Left lung (tissue), 10 donors: Measurements from ENCODE around the gene CORIN. TPM values are rescaled to one million over a fixed set of nuclear protein-coding genes. Genes with fewer than 3 reads are reported as not detected.

ENCODE experiments used
- ATAC-seq: fragments of 200-7000 bp; cut with Tn5 transposase; one replicate; pipeline ENCODE4 v1.9.1; 2020; ENCODE audit warnings: moderate library complexity
- DNase-seq, 4 donors: peaks; one replicate each; pipeline ENCODE4 v3.0.0-alpha.2; 2013 to 2020
- H3K27ac ChIP-seq, 2 donors: fragments of 200-600 bp; sonication (generic) in 1 of 2; one replicate each; pipeline versions ENCODE4 v1.5.0 to v1.8.0; 2020 to 2021
- H3K27me3 ChIP-seq, 2 donors: fragments of 200-600 bp; sonication (generic) in 1 of 2; one replicate each; pipeline versions ENCODE4 v1.5.0 to v1.8.0; 2020 to 2021
- H3K36me3 ChIP-seq, 2 donors: fragments of 200-600 bp; sonication (generic) in 1 of 2; one replicate each; pipeline versions ENCODE4 v1.5.0 to v1.8.0; 2020 to 2021
- H3K4me1 ChIP-seq, 2 donors: fragments of 200-600 bp; one replicate each; pipeline ENCODE4 v1.8.0; 2021
- H3K4me3 ChIP-seq, 2 donors: fragments of 200-600 bp; sonication (generic) in 1 of 2; one replicate each; pipeline versions ENCODE4 v1.5.0 to v1.8.0; 2020 to 2021; ENCODE audit warnings: mild to moderate bottlenecking in 1 of 2
- H3K9me3 ChIP-seq, 2 donors: fragments of 200-600 bp; sonication (generic) in 1 of 2; one replicate each; pipeline versions ENCODE4 v1.5.0 to v1.8.0; 2020 to 2021
- intact Hi-C, 2 donors: fragments of 100-400 bp; cut with DNase I; formaldehyde crosslinking; loops; one replicate each; pipeline versions ENCODE4 v1.11.2 to v1.14.2; 2022
- polyA plus RNA-seq, 6 donors: library from polyadenylated mRNA; unstranded; fragments of 120-200 nt; gene quantifications; one replicate each; pipeline ENCODE4 v1.2.1, GENCODE V29; 2013; ENCODE audit not compliant: insufficient read length in 6 of 6
- total RNA-seq, 2 donors: library from RNA; stranded (reverse); fragmentation: NEBNext Ultra II Directional; extraction: Animal tissue kit (Norgen Biotek cat#: 25700); gene quantifications; one replicate each; pipeline ENCODE4 v1.2.1, GENCODE V29; 2021
- TF ChIP-seq, protein P1 (sequence below), 2 donors: fragments of 200-600 bp; sonication (generic) in 1 of 2; IDR thresholded peaks; one replicate each; pipeline versions ENCODE4 v1.5.0 to v1.8.0; 2021; ENCODE audit warnings: antibody characterized with exemption in 2 of 2
- donor health status: DM: no; HTN: yes; CAD: no.
- donor health status: DM: no; HTN: no; CAD: no.

CORIN gene
- total and polyA plus RNA-seq, 8 donors, result 1.4 to 6.3 (median 3.3) TPM

DNA sequence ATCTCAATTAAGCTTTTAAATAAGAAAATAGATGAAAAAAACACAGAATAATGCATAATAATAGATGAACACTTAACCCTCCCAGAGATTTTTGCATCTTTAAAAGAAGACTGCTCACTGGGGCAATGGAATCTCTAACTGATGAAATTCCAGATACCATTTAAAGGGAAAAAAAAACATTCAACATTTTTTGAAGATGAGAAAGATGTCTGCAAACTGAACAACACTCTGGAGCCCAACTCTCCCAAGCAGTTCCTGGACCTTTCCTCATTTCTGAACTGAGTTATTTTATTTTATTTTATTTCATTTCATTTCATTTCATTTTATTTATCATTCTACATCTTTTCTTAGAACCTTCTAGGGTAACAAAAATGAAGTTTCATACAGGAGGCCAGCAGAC, 90.7 kb downstream of the CORIN start:
- DNase-seq (no peak), ATAC-seq (no peak)
- no peak overlapping the region for H3K27ac ChIP-seq
- H3K27me3 ChIP-seq, result no peaks in the 10 kb centered on the region
- H3K4me1 ChIP-seq, result no peaks in the 10 kb centered on the region
- intact Hi-C loops, result no loop called here
- TF ChIP-seq, protein P1, sequence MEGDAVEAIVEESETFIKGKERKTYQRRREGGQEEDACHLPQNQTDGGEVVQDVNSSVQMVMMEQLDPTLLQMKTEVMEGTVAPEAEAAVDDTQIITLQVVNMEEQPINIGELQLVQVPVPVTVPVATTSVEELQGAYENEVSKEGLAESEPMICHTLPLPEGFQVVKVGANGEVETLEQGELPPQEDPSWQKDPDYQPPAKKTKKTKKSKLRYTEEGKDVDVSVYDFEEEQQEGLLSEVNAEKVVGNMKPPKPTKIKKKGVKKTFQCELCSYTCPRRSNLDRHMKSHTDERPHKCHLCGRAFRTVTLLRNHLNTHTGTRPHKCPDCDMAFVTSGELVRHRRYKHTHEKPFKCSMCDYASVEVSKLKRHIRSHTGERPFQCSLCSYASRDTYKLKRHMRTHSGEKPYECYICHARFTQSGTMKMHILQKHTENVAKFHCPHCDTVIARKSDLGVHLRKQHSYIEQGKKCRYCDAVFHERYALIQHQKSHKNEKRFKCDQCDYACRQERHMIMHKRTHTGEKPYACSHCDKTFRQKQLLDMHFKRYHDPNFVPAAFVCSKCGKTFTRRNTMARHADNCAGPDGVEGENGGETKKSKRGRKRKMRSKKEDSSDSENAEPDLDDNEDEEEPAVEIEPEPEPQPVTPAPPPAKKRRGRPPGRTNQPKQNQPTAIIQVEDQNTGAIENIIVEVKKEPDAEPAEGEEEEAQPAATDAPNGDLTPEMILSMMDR (IDR thresholded peaks at IDR 0.05), result no peak
- no peaks in the 10 kb centered on the region for H3K36me3 ChIP-seq
- peaks cover 0 to 7% of the 10 kb centered on the region in 2 donors for H3K9me3 ChIP-seq
- no peak overlapping the region for H3K4me3 ChIP-seq

DNA sequence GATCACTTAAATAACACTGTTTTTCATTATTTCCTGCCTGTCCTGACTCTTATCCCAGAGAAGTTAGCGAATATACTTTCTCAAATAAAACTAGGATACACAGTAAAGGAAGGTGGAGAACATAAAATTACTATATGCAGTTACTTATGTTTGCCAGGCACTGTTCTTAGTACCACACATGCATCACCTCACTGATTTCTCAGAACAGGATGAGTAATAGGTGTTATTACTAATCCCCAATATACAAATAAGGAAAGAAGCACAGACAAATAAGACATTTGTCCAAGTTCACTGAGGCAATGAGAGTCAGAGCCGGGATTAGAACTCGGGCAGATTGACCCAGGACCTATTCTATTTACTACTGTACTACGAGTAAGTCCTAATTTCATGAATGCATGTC, 91.7 kb downstream of the CORIN start:
- no peaks in the 10 kb centered on the region for H3K36me3 ChIP-seq
- no peaks in the 10 kb centered on the region for H3K27me3 ChIP-seq
- no peak overlapping the region for H3K4me3 ChIP-seq
- no peak for DNase-seq
- no peaks in the 10 kb centered on the region for H3K4me1 ChIP-seq
- intact Hi-C loops, result no loop called here
- peaks cover 0 to 7% of the 10 kb centered on the region in 2 donors for H3K9me3 ChIP-seq
- no peak for ATAC-seq
- no peak overlapping the region for H3K27ac ChIP-seq
- TF ChIP-seq, protein P1 (IDR thresholded peaks at IDR 0.05), result no peak

DNA sequence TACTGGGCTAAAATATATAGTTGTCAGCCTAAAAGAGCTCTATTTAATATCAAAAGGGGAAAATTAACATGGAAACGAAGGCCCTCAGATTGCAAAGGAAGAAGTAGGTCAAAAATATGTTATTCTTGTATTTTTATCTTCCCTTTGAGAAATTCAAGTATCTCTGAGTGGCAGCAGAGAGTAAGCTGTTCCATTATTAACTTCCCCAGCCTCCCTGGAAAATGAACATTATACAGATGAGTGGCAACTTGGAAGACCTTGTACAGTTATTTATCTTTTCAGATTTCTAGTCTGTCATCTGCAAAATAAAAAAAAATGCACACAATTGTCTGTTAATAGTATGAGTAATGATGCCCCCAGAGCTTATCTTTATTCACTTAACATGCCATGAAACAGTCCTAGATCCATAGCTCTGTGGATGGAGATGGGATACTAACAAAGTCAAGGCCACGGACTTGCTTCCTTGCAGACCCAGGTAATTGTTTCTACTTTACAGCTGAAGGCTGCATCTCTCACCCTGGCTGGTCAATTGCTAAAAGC, 93.0 kb downstream of the CORIN start:
- intact Hi-C loops, result no loop called here
- H3K4me3 ChIP-seq, result no peak overlapping the region
- H3K36me3 ChIP-seq, result no peaks in the 10 kb centered on the region
- no peak for DNase-seq
- TF ChIP-seq, protein P1 (IDR thresholded peaks at IDR 0.05), result no peak
- no peaks in the 10 kb centered on the region for H3K4me1 ChIP-seq
- H3K27ac ChIP-seq, result no peak overlapping the region
- ATAC-seq, result no peak
- peaks cover 0 to 15% of the 10 kb centered on the region in 2 donors for H3K9me3 ChIP-seq
- no peaks in the 10 kb centered on the region for H3K27me3 ChIP-seq

DNA sequence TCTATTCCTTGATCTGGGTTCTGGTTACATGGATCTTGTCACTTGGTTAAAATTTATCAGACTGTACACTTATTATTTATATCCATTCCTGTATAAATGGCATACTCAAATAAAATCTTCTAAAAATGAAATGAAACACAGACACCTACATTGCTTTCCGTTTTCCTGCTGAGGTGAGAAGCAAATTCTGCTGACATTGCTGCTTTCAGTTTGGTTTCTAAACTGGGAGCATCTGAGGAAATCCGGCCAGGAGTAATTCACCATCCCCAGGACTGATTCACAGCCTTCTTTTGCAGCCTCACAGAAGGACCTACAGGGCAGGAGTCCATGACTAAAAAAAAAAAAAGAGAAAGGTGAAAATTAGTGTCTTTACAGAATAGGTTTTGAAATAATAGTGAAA, 93.6 kb downstream of the CORIN start:
- Histone ChIP-seq H3K4me1 (no peaks in the 10 kb centered on the region), H3K9me3 (peaks cover 0 to 22% of the 10 kb centered on the region in 2 donors), H3K36me3 (no peaks in the 10 kb centered on the region), H3K4me3 (no peak overlapping the region), H3K27me3 (no peaks in the 10 kb centered on the region), H3K27ac (no peak overlapping the region)
- intact Hi-C loops, result no loop called here
- DNase-seq (no peak), ATAC-seq (no peak)
- TF ChIP-seq, protein P1 (IDR thresholded peaks at IDR 0.05), result no peak

DNA sequence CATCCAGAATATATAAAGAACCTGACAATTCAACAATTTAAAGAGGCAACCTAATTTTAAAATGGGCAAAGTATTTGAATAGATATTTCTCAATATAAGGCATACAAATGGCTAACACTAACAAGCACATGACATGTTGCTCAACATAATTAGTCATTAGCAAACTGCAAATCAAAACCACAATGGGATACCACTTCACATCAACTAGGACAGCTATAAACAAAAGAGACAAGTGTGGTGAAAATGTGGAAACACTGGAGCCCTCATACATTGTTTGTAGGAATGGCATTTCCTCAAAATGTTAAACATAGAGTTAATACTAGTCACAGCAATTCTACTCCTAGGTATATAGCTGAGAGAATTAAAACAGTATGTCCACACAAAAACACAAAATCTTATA, 96.7 kb downstream of the CORIN start:
- TF ChIP-seq, protein P1 (IDR thresholded peaks at IDR 0.05), result no peak
- no peaks in the 10 kb centered on the region for H3K27me3 ChIP-seq
- no peaks in the 10 kb centered on the region for H3K36me3 ChIP-seq
- H3K27ac ChIP-seq, result no peak overlapping the region
- H3K4me1 ChIP-seq, result no peaks in the 10 kb centered on the region
- no peak overlapping the region for H3K4me3 ChIP-seq
- intact Hi-C loops, result no loop called here
- DNase-seq, result no peak
- ATAC-seq, result no peak
- peaks cover 0 to 25% of the 10 kb centered on the region in 2 donors for H3K9me3 ChIP-seq
